Fibroblast of skin of back (primary cell): ENCODE results near the gene ETNK2.
"Not testable (repeated sequence)": the region's sequence is repeated elsewhere in the genome, so short reads cannot be mapped to it uniquely, and the experiment has no call there.

ENCODE experiments used
- DNase-seq: peaks from one replicate; pipeline ENCODE4 v3.0.0-alpha.2; 2013

Gene ETNK2

GRCh38 chr1:204125759-204126351 lies 26.0 kb downstream of the ETNK2 start:
- no peak for DNase-seq

DNA sequence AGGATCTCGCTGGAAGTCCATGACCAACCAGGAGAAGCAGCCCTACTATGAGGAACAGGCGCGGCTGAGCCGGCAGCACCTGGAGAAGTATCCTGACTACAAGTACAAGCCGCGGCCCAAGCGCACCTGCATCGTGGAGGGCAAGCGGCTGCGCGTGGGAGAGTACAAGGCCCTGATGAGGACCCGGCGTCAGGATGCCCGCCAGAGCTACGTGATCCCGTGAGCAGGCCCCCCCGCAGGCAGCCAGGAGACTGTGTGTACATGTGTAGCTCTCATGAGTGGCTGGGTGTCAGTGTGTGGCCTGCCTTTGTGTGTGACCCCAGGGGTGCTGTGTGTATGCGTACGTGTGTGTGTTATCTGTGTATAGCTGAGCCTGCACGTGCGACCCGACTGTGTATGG lies 27.2 kb downstream of the ETNK2 start:
- DNase-seq, result no peak

- DNase-seq, result no peak
Measured at GRCh38 chr1:204123376-204123775, 28.5 kb downstream of the ETNK2 start.

- DNase-seq, result no peak
Measured at GRCh38 chr1:204121840-204122555, 29.8 kb downstream of the ETNK2 start.

- DNase-seq, result no peak
Measured at GRCh38 chr1:204116539-204116938, 35.3 kb downstream of the ETNK2 start.

DNA sequence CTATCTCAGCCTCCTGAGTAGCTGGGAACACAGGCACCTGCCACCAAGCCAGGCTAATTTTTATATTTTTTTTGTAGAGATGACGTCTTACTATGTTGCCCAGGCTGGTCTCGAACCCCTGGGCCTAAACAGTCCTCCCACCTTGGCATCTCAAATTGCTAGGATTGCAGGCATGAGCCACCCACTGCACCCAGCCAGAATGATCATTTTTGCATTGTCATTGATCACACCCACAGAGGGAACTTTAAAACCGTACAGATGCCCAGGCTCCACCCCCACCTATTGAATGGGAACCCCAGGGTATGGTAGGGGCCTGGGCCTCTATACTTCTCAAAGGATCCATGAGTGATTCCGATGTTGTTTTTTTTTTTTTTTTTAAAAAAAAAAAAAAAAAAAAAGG lies 36.7 kb downstream of the ETNK2 start:
- no peak for DNase-seq

- DNase-seq, result no peak
Measured at GRCh38 chr1:204114606-204115005, 37.2 kb downstream of the ETNK2 start.

DNA sequence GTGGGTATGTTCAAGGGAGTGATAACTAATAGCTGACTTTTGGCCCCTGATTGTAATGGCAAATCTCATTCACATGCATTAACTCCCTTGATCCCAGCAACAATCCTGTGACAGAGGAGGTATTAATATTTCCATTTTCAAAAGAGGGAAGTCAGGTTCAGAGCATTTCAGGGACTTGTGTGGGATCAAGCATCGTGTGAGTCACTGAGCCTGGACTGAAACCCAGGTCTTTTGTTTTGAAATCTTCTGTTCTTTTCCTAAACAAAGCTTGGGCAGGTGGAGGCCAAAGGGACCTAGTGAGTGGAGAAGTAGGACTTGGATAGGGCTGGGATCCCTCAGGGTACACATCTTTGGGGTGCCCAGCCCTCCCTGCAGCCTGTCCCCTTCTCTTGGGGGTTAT lies 37.9 kb downstream of the ETNK2 start:
- DNase-seq, result no peak

DNA sequence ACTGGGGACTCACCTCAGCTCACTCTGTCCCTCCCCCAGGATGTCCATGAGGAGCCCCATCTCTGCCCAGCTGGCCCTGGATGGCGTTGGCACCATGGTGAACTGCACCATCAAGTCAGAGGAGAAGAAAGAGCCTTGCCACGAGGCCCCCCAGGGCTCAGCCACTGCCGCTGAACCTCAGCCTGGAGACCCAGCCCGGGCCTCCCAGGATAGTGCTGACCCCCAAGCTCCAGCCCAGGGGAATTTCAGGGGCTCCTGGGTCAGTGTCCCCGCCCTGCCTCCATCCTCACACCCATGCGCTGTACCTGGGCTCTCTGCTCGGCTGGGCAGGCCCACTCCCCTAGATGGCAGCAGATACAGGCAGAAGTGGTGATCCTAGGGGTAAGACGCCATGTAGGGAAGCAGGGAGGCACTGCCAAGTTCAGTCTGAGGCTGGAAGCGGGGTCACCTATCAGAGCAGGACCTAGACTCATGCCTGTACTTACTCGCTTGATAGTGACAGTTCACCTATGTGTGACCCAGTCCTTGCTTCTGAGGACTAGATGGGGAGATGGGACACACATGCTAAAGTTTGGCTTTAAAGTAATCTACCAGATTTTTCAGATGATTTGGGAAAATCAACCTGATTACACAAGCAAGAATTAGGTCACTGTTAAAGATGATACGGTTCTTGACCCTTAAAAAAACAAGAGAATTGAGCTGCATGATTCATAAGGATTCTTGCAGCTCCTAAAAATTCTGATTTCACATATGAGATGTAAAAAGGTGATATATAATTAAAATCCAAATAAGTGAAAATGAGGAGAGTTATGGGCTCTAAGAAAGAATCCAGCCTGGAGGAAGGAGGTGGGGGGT lies 38.7 kb downstream of the ETNK2 start:
- no peak for DNase-seq

DNA sequence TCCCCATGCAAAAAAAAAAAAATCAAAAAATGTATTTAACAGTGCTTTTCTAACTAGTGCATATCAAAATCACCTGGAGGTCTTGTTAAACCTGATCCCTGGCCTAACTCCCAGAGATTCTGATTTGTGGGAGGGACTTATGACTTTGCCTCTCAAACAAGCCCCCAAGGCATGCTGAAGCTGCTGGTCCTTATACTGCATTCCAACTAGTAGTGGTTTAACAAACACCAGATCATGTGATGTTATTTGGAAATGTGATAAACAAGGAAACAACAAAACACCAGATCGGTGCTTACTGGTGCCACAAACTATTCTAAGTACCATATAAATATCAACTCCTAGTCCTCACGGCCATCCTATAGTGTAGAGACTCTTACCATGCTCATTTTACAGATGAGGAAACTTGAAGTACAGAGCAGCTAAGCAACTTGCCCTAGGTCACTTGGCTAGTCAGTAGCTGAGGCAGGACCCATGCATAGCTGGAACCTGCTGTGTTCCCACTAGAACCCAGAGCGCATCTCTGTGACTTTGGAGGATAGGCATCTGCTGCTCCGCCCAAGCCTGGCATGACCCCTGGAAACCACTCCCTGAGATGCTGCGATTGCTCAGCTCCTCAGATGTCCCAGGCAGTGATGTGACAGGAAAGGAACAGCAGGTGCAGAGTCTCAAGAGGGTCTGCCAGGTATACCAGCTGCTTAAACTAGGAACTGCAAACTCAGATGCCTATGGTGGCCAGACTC lies 40.8 kb downstream of the ETNK2 start:
- no peak for DNase-seq

DNA sequence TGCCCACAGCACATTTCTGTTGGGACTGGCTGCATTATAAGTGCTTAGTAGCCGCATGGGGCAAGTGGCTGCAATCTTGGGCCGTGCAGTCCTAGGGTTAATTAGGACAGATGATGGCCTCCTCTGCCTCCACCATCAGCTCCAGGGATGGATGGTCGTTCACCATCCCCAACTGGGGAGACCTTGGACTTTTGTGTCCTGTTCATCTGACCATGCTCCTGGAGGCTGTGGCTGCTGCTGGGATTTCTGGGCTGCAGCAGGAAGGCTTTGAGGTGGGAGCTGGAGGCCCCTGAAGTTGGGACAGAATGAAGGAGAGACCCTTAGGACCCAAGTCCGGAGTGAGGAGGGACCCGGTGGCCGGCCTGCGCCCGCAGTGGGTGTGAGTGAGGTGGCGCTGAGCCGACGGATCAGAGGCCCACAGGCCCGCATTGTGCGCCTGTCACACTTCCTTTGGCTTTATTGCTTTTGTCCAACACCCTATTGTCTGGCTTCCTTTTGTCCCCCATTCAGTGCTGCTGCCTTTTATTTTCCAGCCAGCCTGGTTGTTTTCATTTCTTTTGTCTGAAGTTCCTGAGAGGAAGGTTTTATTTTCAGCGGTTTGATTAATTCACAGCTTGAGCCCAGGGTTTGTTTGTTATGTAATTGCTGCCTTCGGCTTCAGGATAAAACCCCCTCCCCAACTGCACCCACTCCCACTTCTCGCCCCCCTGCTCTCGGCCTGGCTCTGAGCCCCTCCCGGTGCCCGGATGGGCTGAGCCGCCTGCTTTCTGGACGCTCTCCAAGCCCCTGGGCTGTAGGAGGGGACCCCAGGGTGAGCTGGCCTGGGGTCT lies 43.3 kb downstream of the ETNK2 start:
- no peak for DNase-seq

DNA sequence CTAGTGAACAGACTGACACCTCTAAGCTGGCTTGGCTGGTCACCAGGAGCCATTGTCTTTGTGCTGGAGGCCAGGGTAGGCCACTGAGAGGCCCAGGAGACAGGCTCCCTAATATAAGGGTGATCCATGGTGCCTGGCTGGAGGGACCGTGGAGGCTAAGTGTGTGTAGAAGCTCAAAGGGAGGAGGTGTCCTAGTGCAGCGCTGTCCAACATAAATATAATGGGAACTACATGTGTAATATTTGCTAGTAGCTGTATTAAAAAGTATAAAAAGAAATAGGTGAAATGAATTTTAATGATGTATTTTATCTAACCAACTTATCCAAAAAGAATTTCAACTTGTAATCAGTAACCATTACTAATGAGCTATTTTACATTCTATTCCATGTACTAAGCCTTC lies 44.0 kb downstream of the ETNK2 start:
- DNase-seq, result no peak

DNA sequence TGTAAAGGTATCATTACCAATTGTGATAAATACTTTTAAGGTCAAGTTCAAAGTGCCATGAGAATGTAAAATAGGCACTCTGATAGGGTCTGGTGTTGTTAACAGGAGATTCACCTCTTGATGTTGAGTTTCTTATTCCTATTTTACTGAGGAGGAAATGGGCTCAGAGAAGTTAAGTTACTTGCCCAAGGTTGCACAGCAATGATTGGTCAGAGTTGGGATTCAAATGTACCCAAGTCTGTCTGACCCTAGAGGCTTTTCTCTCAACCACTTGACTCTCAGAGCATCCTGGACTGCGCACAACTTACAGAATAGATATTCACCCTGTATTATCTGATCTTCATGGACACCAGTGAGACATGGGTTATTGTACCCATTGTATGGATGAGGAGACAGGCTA lies 45.0 kb downstream of the ETNK2 start:
- DNase-seq, result no peak

GRCh38 chr1:204105131-204105515 lies 46.7 kb downstream of the ETNK2 start:
- no peak for DNase-seq

DNA sequence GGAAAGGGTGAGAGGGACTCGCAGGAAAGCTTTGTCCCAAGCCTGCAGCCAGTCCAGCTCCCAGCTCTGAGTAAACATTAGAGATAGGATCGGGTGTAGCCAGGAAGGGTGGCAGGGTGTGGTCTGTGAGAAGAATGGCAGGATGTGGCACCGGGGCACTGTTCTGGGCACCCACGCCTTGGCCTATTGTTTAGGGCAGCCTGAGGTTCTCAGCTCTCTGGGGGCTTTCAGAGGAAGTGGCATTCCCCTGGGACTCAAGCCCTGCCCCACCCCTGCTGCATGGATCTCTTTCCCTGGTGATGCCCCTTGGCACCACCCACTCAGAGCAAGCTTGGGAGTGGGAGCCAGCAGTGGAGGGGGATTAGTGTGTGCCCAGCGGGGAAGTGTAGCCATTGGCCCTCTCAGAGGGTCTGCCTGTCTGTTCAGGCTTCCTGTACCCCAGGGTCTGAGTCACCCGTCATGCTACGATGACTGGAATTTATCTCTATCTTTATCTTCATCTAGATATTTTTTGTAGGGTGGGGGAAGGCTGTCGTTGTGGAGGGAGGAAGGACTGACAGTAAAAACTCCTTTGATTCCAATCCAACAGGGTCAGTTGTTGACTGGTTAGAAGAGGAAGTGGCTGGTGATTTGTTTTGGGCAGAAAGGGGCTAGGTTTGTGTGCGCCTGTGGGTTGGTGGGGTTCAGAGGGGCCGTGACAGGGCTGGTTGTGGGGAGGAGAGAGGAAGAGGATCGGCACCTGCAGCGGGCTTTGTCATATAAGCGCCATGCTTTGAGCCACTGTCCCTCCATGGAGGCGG lies 47.3 kb downstream of the ETNK2 start:
- DNase-seq, result peak; percentile 78

DNA sequence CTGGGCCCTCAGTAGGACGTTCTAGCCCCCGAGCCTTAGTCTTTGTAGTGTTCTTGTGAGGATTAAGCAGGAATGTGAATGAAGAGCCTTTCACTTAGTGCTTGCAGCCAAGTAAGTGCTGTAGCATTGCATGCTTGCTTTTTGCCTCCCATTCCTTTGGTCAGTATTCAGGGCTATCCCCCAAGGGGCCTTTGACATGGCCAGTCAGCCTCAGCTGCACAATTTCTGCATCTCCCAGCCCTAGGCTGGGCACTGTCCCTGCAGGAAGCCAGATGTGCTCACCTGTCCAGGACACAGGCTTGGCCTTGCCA lies 48.5 kb downstream of the ETNK2 start:
- DNase-seq, result peak; percentile 26

DNA sequence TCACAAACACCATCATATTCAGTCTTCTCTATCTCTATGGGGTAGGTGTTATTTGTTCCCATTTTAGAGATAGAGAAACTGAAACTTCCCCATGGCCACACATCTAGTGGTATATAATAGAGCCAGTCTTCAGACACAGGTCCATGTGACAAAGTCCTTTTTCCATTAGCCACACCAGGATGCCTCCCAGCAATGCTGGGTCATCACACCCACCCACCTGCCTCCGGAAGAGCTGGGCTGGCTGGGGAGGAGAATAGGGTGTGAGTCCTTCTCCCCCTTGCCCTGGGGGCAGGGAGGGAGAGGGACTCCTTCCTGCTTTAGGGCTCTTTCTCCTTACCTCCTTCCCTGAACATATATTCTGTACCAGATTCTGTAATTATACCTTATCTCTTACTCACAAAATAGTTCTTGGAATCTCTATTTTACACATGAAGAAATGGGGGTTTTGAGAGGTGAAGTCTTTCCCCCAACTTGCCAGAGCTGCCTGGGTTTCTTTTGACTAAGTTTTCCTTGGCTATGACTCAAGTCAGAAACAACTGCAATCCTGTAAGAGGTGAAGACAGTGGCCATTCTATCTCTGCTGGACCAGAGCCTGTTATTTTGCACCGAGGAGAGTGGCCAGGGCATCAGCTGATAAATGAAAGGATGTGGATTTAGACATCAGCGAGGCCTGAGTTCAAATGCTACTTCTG lies 49.0 kb downstream of the ETNK2 start:
- DNase-seq, result peak; percentile 17

- no peak for DNase-seq
Measured at GRCh38 chr1:204102029-204102611, 49.7 kb downstream of the ETNK2 start.

DNA sequence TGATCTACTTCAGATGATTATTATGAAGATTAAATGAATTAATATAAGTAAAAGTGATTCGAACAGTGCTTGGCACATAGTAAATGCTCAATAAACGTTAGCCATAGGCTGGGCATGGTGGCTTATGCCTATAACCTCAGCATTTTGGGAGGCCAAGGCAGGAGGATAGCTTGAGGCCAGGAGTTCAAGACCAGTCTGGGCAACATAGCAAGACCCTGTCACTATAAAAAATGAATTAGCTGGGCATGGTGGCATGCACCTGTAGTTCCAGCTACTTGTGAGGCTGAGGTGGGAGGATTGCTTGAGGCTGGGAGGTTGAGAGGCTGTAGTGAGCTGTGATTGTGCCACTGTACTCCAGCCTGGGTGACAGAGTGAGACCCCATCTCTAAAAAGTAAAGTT lies 52.1 kb downstream of the ETNK2 start:
- DNase-seq, result not testable (repeated sequence)

DNA sequence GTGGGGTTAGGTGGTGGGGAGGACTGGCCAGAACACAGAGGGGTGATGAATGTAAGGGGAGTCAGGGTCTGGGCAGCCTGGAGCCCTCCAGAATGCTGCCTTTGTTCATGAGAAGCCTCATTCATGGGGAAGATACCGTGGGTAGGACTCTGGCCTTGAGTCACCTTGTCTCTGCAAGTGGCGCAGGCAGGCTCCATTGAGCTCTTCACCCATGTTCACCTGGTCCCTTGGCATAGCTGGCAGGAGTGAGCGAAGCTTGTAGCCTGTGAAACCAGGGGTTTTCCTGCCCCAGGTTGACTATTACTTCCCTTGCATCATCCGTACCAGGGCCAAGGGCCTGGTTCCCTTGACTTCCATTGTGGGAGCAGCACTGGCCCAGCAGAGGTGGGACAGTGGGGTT lies 53.2 kb downstream of the ETNK2 start:
- DNase-seq, result no peak
